Measurements from ENCODE around the gene ELAVL2. TPM values are rescaled to one million over a fixed set of nuclear protein-coding genes. Genes with fewer than 3 reads are reported as not detected.

The ELAVL2 gene
- total RNA-seq, 5 donors from 2014 or later (not counting 1 experiment from before 2014, with no cell fraction given): 0.79 TPM; not detected in 4

- ChIA-PET CTCF (no interaction called here), POLR2A (no interaction called here)
- Histone ChIP-seq H3K27me3 (replicated peaks in 1 of 2; ENCODE audit: control insufficient read depth in 2 of 2, extremely low read depth in 1 of 2, insufficient read depth in 2 of 2, low read length in 1 of 2) (no peaks in the 10 kb centered on the region), H3K9me3 (no peaks in the 10 kb centered on the region), H3K27ac (ENCODE audit: low read length) (no peak overlapping the region), H3K4me1 (ENCODE audit: control insufficient read depth in 1 of 2, extremely low read depth in 1 of 2, insufficient read depth in 2 of 2, low read length in 2 of 2) (no peaks in the 10 kb centered on the region), H3K36me3 (ENCODE audit: control insufficient read depth in 2 of 2, extremely low read depth in 1 of 2, insufficient read depth in 1 of 2, low read length in 1 of 2) (no peaks in the 10 kb centered on the region), H3K4me3 (ENCODE audit: control insufficient read depth in 1 of 2, extremely low read depth in 1 of 2, low read length in 1 of 2) (no peak overlapping the region)
- Mint-ChIP-seq H3K27me3 (no peaks in the 10 kb centered on the region), H3K36me3 (no peaks in the 10 kb centered on the region), H3K27ac (no peak overlapping the region), H3K9me3 (peaks cover 4 to 25% (median 19%) of the 10 kb centered on the region in 3 donors), H3K4me3 (no peak overlapping the region), H3K4me1 (no peaks in the 10 kb centered on the region)
- ATAC-seq (replicated peaks in 1 of 4) (no peak), DNase-seq (no peak)
- WGBS (ENCODE audit: insufficient coverage): 60% methylated on average over 3 of the region's 3 CpGs
Measured at GRCh38 chr9:23665051-23665450, 161.0 kb downstream of the ELAVL2 start.

DNA sequence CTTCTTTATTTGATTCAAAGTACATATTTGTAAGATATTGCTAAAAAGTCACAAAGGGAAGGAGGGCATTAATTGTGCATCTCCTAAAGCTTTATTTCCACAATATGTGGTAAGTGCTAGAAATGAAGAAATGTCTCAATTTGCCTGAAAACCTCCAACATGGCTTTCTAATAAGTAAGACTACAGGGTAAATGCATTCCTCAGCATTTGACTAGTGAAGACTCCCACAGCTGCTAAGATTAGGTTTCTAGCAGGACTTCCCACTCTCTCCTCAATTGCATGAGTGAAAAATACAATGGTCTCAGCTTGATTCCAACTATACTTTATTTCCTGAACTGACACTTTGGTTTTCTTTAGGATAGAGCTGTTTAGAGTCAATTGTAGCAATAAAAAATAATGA, 162.1 kb downstream of the ELAVL2 start:
- ChIA-PET CTCF (no interaction called here), POLR2A (interaction anchor here in 1 of 2 donors (0.5 kb wide), 1 partner anchor 508 kb away, joined by 3 read pairs; no protein-coding TSS in a partner anchor)
- no peak overlapping the region for H3K4me3 ChIP-seq (ENCODE audit: control insufficient read depth in 1 of 2, extremely low read depth in 1 of 2, low read length in 1 of 2)
- H3K36me3 ChIP-seq (ENCODE audit: control insufficient read depth in 2 of 2, extremely low read depth in 1 of 2, insufficient read depth in 1 of 2, low read length in 1 of 2): no peaks in the 10 kb centered on the region
- H3K9me3 ChIP-seq: no peaks in the 10 kb centered on the region
- H3K4me3 Mint-ChIP-seq: no peak overlapping the region
- no peak overlapping the region for H3K27ac Mint-ChIP-seq
- ATAC-seq (replicated peaks in 1 of 4) (no peak), DNase-seq (no peak)
- no peaks in the 10 kb centered on the region for H3K4me1 Mint-ChIP-seq
- no peak overlapping the region for H3K27ac ChIP-seq (ENCODE audit: low read length)
- H3K4me1 ChIP-seq (ENCODE audit: control insufficient read depth in 1 of 2, extremely low read depth in 1 of 2, insufficient read depth in 2 of 2, low read length in 2 of 2): no peaks in the 10 kb centered on the region
- H3K27me3 Mint-ChIP-seq: no peaks in the 10 kb centered on the region
- peaks cover 4 to 25% (median 19%) of the 10 kb centered on the region in 3 donors for H3K9me3 Mint-ChIP-seq
- H3K36me3 Mint-ChIP-seq: no peaks in the 10 kb centered on the region
- H3K27me3 ChIP-seq (replicated peaks in 1 of 2; ENCODE audit: control insufficient read depth in 2 of 2, extremely low read depth in 1 of 2, insufficient read depth in 2 of 2, low read length in 1 of 2): no peaks in the 10 kb centered on the region

DNA sequence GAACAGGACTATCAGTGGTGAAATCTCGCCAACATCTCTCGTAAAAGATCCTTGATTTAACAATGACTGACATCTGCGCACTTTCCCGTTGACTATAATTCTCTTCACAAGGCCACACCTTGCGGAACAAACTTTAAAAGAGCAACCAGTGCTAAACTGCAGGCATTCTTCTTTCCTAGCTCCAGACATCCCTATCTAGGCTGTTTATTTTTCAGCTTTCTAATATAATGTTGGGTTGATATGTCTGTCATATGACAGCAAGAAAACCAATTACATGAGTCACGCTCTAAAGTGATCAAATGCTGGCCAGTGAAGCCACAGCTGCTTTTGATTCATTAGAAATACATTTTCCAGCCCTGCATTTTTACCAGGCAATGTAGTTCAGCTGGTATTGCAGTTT, 162.5 kb downstream of the ELAVL2 start:
- H3K4me1 Mint-ChIP-seq: no peaks in the 10 kb centered on the region
- CTCF ChIA-PET: no interaction called here
- peaks cover 4 to 25% (median 19%) of the 10 kb centered on the region in 3 donors for H3K9me3 Mint-ChIP-seq
- H3K27ac Mint-ChIP-seq: no peak overlapping the region
- POLR2A ChIA-PET: no interaction called here
- Histone ChIP-seq H3K4me3 (ENCODE audit: control insufficient read depth in 1 of 2, extremely low read depth in 1 of 2, low read length in 1 of 2) (no peak overlapping the region), H3K27me3 (replicated peaks in 1 of 2; ENCODE audit: control insufficient read depth in 2 of 2, extremely low read depth in 1 of 2, insufficient read depth in 2 of 2, low read length in 1 of 2) (no peaks in the 10 kb centered on the region), H3K9me3 (no peaks in the 10 kb centered on the region), H3K4me1 (ENCODE audit: control insufficient read depth in 1 of 2, extremely low read depth in 1 of 2, insufficient read depth in 2 of 2, low read length in 2 of 2) (no peaks in the 10 kb centered on the region), H3K36me3 (ENCODE audit: control insufficient read depth in 2 of 2, extremely low read depth in 1 of 2, insufficient read depth in 1 of 2, low read length in 1 of 2) (no peaks in the 10 kb centered on the region), H3K27ac (ENCODE audit: low read length) (no peak overlapping the region)
- no peak for ATAC-seq (replicated peaks in 1 of 4)
- H3K4me3 Mint-ChIP-seq: no peak overlapping the region
- H3K27me3 Mint-ChIP-seq: no peaks in the 10 kb centered on the region
- 91% methylated on average over 5 of the region's 6 CpGs for WGBS (ENCODE audit: insufficient coverage)
- H3K36me3 Mint-ChIP-seq: no peaks in the 10 kb centered on the region
- no peak for DNase-seq

DNA sequence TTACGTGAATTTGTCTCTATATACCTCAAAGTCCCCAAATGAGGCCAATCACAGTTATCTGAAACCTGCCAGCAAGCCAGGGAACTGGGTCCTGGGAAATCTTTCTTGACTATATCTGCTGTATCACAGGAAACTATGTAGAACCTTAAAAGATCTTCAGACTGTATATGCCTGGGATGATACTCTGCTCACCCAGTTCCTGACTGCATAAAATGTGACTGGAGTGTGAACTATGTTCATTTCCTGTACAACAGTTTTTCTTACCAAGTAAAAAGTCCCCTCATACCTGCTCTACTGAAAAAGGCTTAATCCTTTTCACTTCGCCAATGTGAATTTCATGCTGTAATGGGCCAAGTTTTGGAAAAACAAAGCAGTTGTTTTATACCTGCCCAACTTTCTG, 162.9 kb downstream of the ELAVL2 start:
- H3K4me3 Mint-ChIP-seq: no peak overlapping the region
- peaks cover 4 to 25% (median 19%) of the 10 kb centered on the region in 3 donors for H3K9me3 Mint-ChIP-seq
- ATAC-seq (replicated peaks in 1 of 4) (no peak), DNase-seq (no peak)
- H3K4me1 ChIP-seq (ENCODE audit: control insufficient read depth in 1 of 2, extremely low read depth in 1 of 2, insufficient read depth in 2 of 2, low read length in 2 of 2): no peaks in the 10 kb centered on the region
- no peaks in the 10 kb centered on the region for H3K27me3 ChIP-seq (replicated peaks in 1 of 2; ENCODE audit: control insufficient read depth in 2 of 2, extremely low read depth in 1 of 2, insufficient read depth in 2 of 2, low read length in 1 of 2)
- no peak overlapping the region for H3K27ac ChIP-seq (ENCODE audit: low read length)
- H3K36me3 ChIP-seq (ENCODE audit: control insufficient read depth in 2 of 2, extremely low read depth in 1 of 2, insufficient read depth in 1 of 2, low read length in 1 of 2): no peaks in the 10 kb centered on the region
- H3K36me3 Mint-ChIP-seq: no peaks in the 10 kb centered on the region
- no peaks in the 10 kb centered on the region for H3K4me1 Mint-ChIP-seq
- POLR2A ChIA-PET: no interaction called here
- 60% methylated on average over 2 of the region's 2 CpGs for WGBS (ENCODE audit: insufficient coverage)
- CTCF ChIA-PET: no interaction called here
- no peaks in the 10 kb centered on the region for H3K9me3 ChIP-seq
- H3K4me3 ChIP-seq (ENCODE audit: control insufficient read depth in 1 of 2, extremely low read depth in 1 of 2, low read length in 1 of 2): no peak overlapping the region
- no peak overlapping the region for H3K27ac Mint-ChIP-seq
- no peaks in the 10 kb centered on the region for H3K27me3 Mint-ChIP-seq

- ChIA-PET CTCF (no interaction called here), POLR2A (no interaction called here)
- Histone ChIP-seq H3K4me3 (ENCODE audit: control insufficient read depth in 1 of 2, extremely low read depth in 1 of 2, low read length in 1 of 2) (no peak overlapping the region), H3K36me3 (ENCODE audit: control insufficient read depth in 2 of 2, extremely low read depth in 1 of 2, insufficient read depth in 1 of 2, low read length in 1 of 2) (no peaks in the 10 kb centered on the region), H3K4me1 (ENCODE audit: control insufficient read depth in 1 of 2, extremely low read depth in 1 of 2, insufficient read depth in 2 of 2, low read length in 2 of 2) (no peaks in the 10 kb centered on the region), H3K27ac (ENCODE audit: low read length) (no peak overlapping the region), H3K9me3 (no peaks in the 10 kb centered on the region), H3K27me3 (replicated peaks in 1 of 2; ENCODE audit: control insufficient read depth in 2 of 2, extremely low read depth in 1 of 2, insufficient read depth in 2 of 2, low read length in 1 of 2) (no peaks in the 10 kb centered on the region)
- Mint-ChIP-seq H3K36me3 (no peaks in the 10 kb centered on the region), H3K27me3 (no peaks in the 10 kb centered on the region), H3K27ac (no peak overlapping the region), H3K4me3 (no peak overlapping the region), H3K4me1 (no peaks in the 10 kb centered on the region), H3K9me3 (peaks cover 4 to 20% (median 13%) of the 10 kb centered on the region in 3 donors)
- no CpG with 5 or more reads among the region's 2 CpGs for WGBS (ENCODE audit: insufficient coverage)
- DNase-seq: no peak
- no peak for ATAC-seq (replicated peaks in 1 of 4)
Measured at GRCh38 chr9:23662320-23662719, 163.7 kb downstream of the ELAVL2 start.

DNA sequence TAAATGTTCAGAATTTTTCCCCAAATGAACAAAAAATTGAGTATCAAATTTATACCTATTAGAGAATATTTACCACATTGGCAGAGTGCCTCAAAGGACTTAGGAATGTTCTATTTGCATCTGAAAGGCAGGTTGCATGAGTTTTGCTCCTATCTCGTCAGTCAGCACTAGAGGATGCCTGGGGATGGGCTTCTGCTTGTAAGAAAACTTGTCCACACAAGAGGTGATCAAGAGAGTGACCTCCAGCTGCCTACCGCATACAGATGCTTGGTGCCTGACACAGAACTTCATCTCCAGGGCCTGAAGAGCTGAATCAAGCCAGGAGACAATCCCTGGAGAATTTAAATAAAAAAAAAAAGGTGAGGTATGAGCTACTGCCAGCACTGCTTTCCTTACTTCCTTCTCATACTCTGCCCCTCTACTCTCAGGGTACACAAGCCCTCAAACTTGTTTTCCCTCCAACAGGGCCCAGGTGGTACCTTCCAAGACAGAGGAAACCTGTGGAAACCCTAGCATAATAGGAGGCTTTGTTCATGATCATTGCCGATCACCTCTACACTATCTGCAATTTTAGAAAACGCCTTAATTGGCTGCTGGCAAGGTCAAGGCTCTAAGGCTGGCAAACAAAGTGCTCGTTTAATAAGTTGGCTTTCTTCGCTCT, 166.6 kb downstream of the ELAVL2 start:
- no peak overlapping the region for H3K27ac Mint-ChIP-seq
- H3K4me3 ChIP-seq (ENCODE audit: control insufficient read depth in 1 of 2, extremely low read depth in 1 of 2, low read length in 1 of 2): no peak overlapping the region
- no peaks in the 10 kb centered on the region for H3K4me1 ChIP-seq (ENCODE audit: control insufficient read depth in 1 of 2, extremely low read depth in 1 of 2, insufficient read depth in 2 of 2, low read length in 2 of 2)
- no peak for DNase-seq
- peaks cover 8 to 25% (median 10%) of the 10 kb centered on the region in 3 donors for H3K9me3 Mint-ChIP-seq
- H3K9me3 ChIP-seq: no peaks in the 10 kb centered on the region
- no peaks in the 10 kb centered on the region for H3K27me3 Mint-ChIP-seq
- WGBS (ENCODE audit: insufficient coverage): 59% methylated on average over 4 of the region's 6 CpGs
- ChIA-PET CTCF (no interaction called here), POLR2A (no interaction called here)
- H3K4me1 Mint-ChIP-seq: no peaks in the 10 kb centered on the region
- H3K36me3 ChIP-seq (ENCODE audit: control insufficient read depth in 2 of 2, extremely low read depth in 1 of 2, insufficient read depth in 1 of 2, low read length in 1 of 2): no peaks in the 10 kb centered on the region
- no peaks in the 10 kb centered on the region for H3K27me3 ChIP-seq (replicated peaks in 1 of 2; ENCODE audit: control insufficient read depth in 2 of 2, extremely low read depth in 1 of 2, insufficient read depth in 2 of 2, low read length in 1 of 2)
- no peak overlapping the region for H3K4me3 Mint-ChIP-seq
- no peak for ATAC-seq (replicated peaks in 1 of 4)
- H3K36me3 Mint-ChIP-seq: no peaks in the 10 kb centered on the region
- H3K27ac ChIP-seq (ENCODE audit: low read length): no peak overlapping the region

All from T-cell (primary cell).